Activated B cell treated with CpG ODN at 0.5 μM for 24 hours (primary cell): Measurements from ENCODE around the gene KCNJ4. TPM values are rescaled to one million over a fixed set of nuclear protein-coding genes. Genes with fewer than 3 reads are reported as not detected.
"Not testable (repeated sequence)": the region's sequence is repeated elsewhere in the genome, so short reads cannot be mapped to it uniquely, and the experiment has no call there.

Experiments used
- ATAC-seq: fragments of 200-7000 bp; cut with Tn5 transposase; one replicate; pipeline ENCODE4 v1.10.0; 2021; ENCODE audit warnings: low read depth, mild to moderate bottlenecking, moderate library complexity
- CTCF ChIA-PET: fragments of 350-600 bp; sonication (Branson Sonifier 250); formaldehyde crosslinking; loops from one replicate; lab custom pipeline; 2021; ENCODE audit warnings: antibody characterized with exemption; lab: Charles Lee
- POLR2A ChIA-PET: fragments of 350-600 bp; sonication (Branson Sonifier 250); formaldehyde crosslinking; loops from one replicate; lab custom pipeline; 2021; ENCODE audit warnings: antibody characterized with exemption; lab: Charles Lee
- DNase-seq: peaks from one replicate; pipeline ENCODE4 v3.0.0; 2022
- H3K27ac Mint-ChIP-seq: one replicate; pipeline ENCODE4 v1.8.0; 2020; ENCODE audit warnings: mixed read lengths
- H3K27me3 Mint-ChIP-seq: one replicate; pipeline ENCODE4 v1.8.0; 2021; ENCODE audit warnings: mixed read lengths
- H3K36me3 Mint-ChIP-seq: one replicate; pipeline ENCODE4 v1.8.0; 2021; ENCODE audit warnings: low read depth, mixed read lengths
- H3K4me1 Mint-ChIP-seq: one replicate; pipeline ENCODE4 v1.8.0; 2021; ENCODE audit warnings: mixed read lengths
- H3K4me3 Mint-ChIP-seq: one replicate; pipeline ENCODE4 v1.8.0; 2020; ENCODE audit warnings: mild to moderate bottlenecking, mixed read lengths
- H3K9me3 Mint-ChIP-seq: one replicate; pipeline ENCODE4 v1.8.0; 2020; ENCODE audit warnings: mixed read lengths
- intact Hi-C: fragments of 100-400 bp; cut with micrococcal nuclease; formaldehyde crosslinking; loops from one replicate; pipeline ENCODE4 v1.15.1; 2024
- total RNA-seq: library from RNA; stranded (reverse); gene quantifications from 2 replicates; pipeline ENCODE4 v1.2.3, GENCODE V29; 2022
- TF ChIP-seq, protein P1 (sequence below): fragments of 200-600 bp; IDR thresholded peaks from one replicate; pipeline ENCODE4 v1.8.0; 2022; ENCODE audit warnings: antibody characterized with exemption, mild to moderate bottlenecking

Gene KCNJ4
- total RNA-seq, 1 donor from 2014 or later = not detected

DNA sequence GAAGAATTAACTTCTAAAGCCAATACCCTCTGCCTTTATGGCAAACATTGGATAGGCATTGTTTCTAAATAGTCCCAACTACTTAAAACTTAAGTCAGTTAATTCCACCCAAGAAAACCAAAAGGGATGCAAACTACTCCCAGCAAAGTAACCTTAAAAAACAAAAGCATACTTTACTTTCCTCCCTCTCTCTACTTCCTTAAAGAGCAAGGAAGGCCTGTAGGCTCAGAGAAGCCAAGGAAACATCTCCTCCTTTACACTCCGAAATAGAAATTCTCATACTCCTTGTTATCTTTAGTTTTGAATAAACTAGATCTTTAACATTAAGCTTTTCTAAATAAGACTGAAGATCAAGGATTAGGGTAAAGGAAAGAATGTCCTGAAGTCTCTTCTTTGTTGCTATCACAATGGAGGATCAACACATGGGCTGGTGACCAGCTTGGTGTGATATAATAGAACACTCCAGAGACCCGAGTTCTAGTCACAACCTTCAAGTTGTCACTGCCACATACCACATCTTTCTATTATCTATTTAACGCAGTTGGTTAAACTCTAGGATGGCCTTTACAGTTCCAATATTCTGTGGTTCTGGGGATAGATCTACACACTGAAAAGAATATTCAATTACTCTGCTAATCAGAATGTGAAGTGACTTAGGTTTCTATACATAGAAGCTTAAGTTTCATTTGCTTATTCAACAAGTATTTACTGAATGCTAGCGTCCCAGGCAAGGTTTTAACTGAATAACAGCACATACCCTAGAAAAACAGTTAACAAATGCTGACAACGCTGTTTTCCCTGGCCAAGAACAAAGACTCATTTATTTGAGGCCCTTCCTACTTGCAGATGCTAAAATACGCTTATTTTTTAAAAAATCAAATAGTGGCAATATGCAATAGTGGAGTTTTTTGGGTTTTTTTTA is 66.2 kb downstream of the KCNJ4 start:
- H3K27ac Mint-ChIP-seq = peak overlapping the region; percentile 86
- H3K27me3 Mint-ChIP-seq, H3K36me3 Mint-ChIP-seq, DNase-seq, H3K9me3 Mint-ChIP-seq, CTCF ChIA-PET: not testable (repeated sequence)
- ATAC-seq = peak; percentile 25
- intact Hi-C loops = loop anchor here (2.0 kb wide), 1 partner anchor 14 kb away; no protein-coding TSS in a partner anchor
- POLR2A ChIA-PET = interaction anchor here (0.6 to 1.0 kb wide), 2 partner anchors 8 to 10 kb away, joined by 3 to 10 read pairs; no protein-coding TSS in a partner anchor
- peak overlapping the region; percentile 65 for H3K4me3 Mint-ChIP-seq
- peaks cover 71% of the 10 kb centered on the region for H3K4me1 Mint-ChIP-seq

GRCh38 chr22:38386918-38387317 is 68.1 kb downstream of the KCNJ4 start:
- peak overlapping the region; percentile 55 for H3K4me3 Mint-ChIP-seq
- H3K27me3 Mint-ChIP-seq, H3K9me3 Mint-ChIP-seq, ATAC-seq, DNase-seq, intact Hi-C loops: not testable (repeated sequence)
- ChIA-PET POLR2A (interaction anchor here (1.1 kb wide), 1 partner anchor 12 kb away, joined by 5 read pairs; no protein-coding TSS in a partner anchor), CTCF (interaction anchor here (0.7 kb wide), 1 partner anchor 11 kb away, joined by 3 read pairs; no protein-coding TSS in a partner anchor)
- peak overlapping the region; percentile 83 for H3K27ac Mint-ChIP-seq
- peaks cover 76% of the 10 kb centered on the region for H3K4me1 Mint-ChIP-seq
- peaks cover 18% of the 10 kb centered on the region for H3K36me3 Mint-ChIP-seq

GRCh38 chr22:38383417-38383816 is 71.6 kb downstream of the KCNJ4 start:
- Mint-ChIP-seq H3K4me1 (peaks cover 58% of the 10 kb centered on the region), H3K27me3 (no peaks in the 10 kb centered on the region), H3K4me3 (no peak overlapping the region), H3K9me3 (no peaks in the 10 kb centered on the region), H3K36me3 (peaks cover 43% of the 10 kb centered on the region), H3K27ac (peak overlapping the region; percentile 53)
- TF ChIP-seq, protein P1, sequence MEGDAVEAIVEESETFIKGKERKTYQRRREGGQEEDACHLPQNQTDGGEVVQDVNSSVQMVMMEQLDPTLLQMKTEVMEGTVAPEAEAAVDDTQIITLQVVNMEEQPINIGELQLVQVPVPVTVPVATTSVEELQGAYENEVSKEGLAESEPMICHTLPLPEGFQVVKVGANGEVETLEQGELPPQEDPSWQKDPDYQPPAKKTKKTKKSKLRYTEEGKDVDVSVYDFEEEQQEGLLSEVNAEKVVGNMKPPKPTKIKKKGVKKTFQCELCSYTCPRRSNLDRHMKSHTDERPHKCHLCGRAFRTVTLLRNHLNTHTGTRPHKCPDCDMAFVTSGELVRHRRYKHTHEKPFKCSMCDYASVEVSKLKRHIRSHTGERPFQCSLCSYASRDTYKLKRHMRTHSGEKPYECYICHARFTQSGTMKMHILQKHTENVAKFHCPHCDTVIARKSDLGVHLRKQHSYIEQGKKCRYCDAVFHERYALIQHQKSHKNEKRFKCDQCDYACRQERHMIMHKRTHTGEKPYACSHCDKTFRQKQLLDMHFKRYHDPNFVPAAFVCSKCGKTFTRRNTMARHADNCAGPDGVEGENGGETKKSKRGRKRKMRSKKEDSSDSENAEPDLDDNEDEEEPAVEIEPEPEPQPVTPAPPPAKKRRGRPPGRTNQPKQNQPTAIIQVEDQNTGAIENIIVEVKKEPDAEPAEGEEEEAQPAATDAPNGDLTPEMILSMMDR = no peak
- ChIA-PET CTCF (no interaction called here), POLR2A (no interaction called here)
- intact Hi-C loops = no loop called here
- no peak for ATAC-seq
- no peak for DNase-seq

DNA sequence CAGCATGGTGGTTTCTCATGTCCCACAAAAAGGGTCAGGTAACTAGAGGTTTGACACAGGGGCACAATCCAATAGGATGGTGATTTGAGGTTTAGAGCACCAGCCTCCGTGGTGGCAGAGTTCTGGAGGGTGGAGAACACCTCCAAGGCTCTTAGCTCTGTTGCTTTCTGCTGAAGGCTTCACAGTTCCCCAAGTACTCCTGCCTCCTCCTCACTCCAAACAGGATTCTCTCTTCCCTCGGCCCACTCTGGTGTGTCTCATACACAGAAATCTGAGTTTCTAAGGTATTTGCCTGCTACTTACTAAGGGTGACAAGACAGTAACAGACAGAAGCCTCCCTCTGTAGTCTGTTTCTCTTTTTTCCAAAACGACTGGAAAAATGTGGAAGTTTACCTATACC is 73.6 kb downstream of the KCNJ4 start:
- DNase-seq, CTCF ChIA-PET, H3K27me3 Mint-ChIP-seq, ATAC-seq, H3K9me3 Mint-ChIP-seq, POLR2A ChIA-PET, H3K4me3 Mint-ChIP-seq, intact Hi-C loops, H3K27ac Mint-ChIP-seq: not testable (repeated sequence)
- peaks cover 54% of the 10 kb centered on the region for H3K36me3 Mint-ChIP-seq
- H3K4me1 Mint-ChIP-seq = peaks cover 44% of the 10 kb centered on the region

Other genes with a start within 250 kb of the KCNJ4 start
- gene TMEM184B, start 182.2 kb downstream of the KCNJ4 start, total RNA-seq = 17.4 and 24.0 TPM in 2 replicates
- gene CSNK1E, start 137.8 kb downstream of the KCNJ4 start, total RNA-seq = 80.6 and 85.2 TPM in 2 replicates
- gene KDELR3, start 12.9 kb upstream of the KCNJ4 start, total RNA-seq = not detected in 2 replicates
- gene DDX17, start 51.1 kb upstream of the KCNJ4 start, total RNA-seq = 533 and 612 TPM in 2 replicates
- gene DMC1, start 115.0 kb upstream of the KCNJ4 start, total RNA-seq = 0.54 and 0.91 TPM in 2 replicates
- gene FAM227A, start 201.2 kb upstream of the KCNJ4 start, total RNA-seq = 0.20 and 0.66 TPM in 2 replicates
- gene CBY1, start 201.4 kb upstream of the KCNJ4 start, total RNA-seq = 7.3 and 14.1 TPM in 2 replicates
- gene TOMM22, start 226.8 kb upstream of the KCNJ4 start, total RNA-seq = 99.4 and 109 TPM in 2 replicates
- gene JOSD1, start 245.7 kb upstream of the KCNJ4 start, total RNA-seq = 39.3 and 45.2 TPM in 2 replicates